Stomach (tissue), 4 donors: ENCODE measurements around the gene C2CD4C.

Experiments
- CTCF ChIP-seq, 7 experiments: fragments of 450-650 bp in 4 of 7; fragments of 200-600 bp in 3 of 7; sonication (generic) in 3 of 7; IDR thresholded peaks; one replicate each; pipeline ENCODE4 v1.5.1; 2016 to 2019; ENCODE audit warnings: antibody characterized with exemption in 7 of 7, control low read depth in 2 of 7, mild to moderate bottlenecking in 1 of 7
- EP300 ChIP-seq: sonication (generic); formaldehyde crosslinking; IDR thresholded peaks from one replicate; pipeline ENCODE4 v1.6.1; 2017; ENCODE audit warnings: antibody characterized with exemption
- POLR2A ChIP-seq, 4 donors: fragments of 450-650 bp; IDR thresholded peaks; one replicate each; pipeline ENCODE4 v1.6.1; 2016; ENCODE audit warnings: antibody characterized with exemption in 4 of 4, control low read depth in 2 of 4, mild to moderate bottlenecking in 1 of 4, moderate library complexity in 1 of 4
- POLR2AphosphoS5 ChIP-seq, 3 donors: sonication (generic); formaldehyde crosslinking; IDR thresholded peaks; one replicate each; pipeline ENCODE4 v1.6.1; 2016; ENCODE audit warnings: antibody characterized with exemption in 3 of 3

DNA sequence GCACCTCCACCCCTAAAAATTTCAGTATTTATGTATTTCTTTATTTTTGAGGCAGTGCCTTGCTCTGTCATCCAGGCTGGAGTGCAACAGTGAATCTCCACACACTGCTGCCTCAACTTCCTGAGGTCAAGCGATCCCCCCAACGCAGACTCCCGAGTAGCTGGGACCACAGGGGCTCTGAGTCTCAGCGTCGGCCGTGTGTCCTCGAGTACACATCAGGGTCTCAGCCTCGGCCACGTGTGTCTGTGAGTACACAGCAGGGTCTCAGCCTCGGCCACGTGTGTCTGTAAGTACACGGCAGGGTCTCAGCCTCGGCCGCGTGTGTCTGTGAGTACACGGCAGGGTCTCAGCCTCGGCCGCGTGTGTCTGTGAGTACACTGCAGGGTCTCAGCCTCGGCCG is 21.2 kb downstream of the C2CD4C start:
- no peak for TF ChIP-seq CTCF (IDR thresholded peaks at IDR 0.05)
- no peak for TF ChIP-seq EP300
- TF ChIP-seq POLR2A (IDR thresholded peaks at IDR 0.05) = no peak
- no peak for TF ChIP-seq POLR2AphosphoS5 (IDR thresholded peaks at IDR 0.05)
